T-cell (primary cell): ENCODE results near the gene P2RY13. TPM values are rescaled to one million over a fixed set of nuclear protein-coding genes. Genes with fewer than 3 reads are reported as not detected.

Experiments
- ATAC-seq, 4 experiments: fragments of 200-7000 bp in 3 of 4; fragments of 150-1000 bp in 1 of 4; cut with Tn5 transposase; replicated peaks in 1 of 4; 1 replicate in 3 of 4; 2 replicates in 1 of 4; pipeline ENCODE4 v1.10.0; 2021; ENCODE audit warnings: moderate library complexity in 3 of 4, mild to moderate bottlenecking in 2 of 4, moderate number of reproducible peaks in 1 of 4
- CTCF ChIA-PET, 2 donors: fragments of 300-600 bp; sonication (Branson Sonifier 250); formaldehyde crosslinking; loops; one replicate each; lab custom pipeline; 2022; ENCODE audit warnings: antibody characterized with exemption in 2 of 2; lab: Charles Lee
- POLR2A ChIA-PET, 2 donors: fragments of 300-600 bp; sonication (Branson Sonifier 250); formaldehyde crosslinking; loops; one replicate each; lab custom pipeline; 2022; ENCODE audit warnings: antibody characterized with exemption in 2 of 2; lab: Charles Lee
- DNase-seq, 35 experiments: peaks; one replicate each; pipeline versions ENCODE4 v3.0.0 to v3.0.0-alpha.2; 2013 to 2023
- H3K27ac ChIP-seq: one replicate; pipeline ENCODE4 v1.5.1; 2013; ENCODE audit warnings: low read length
- H3K27me3 ChIP-seq, 2 experiments: replicated peaks in 1 of 2; 1 replicate in 1 of 2; 2 replicates in 1 of 2; pipeline versions ENCODE4 v1.6.1 to v1.7.0; 2013; ENCODE audit warnings: low read length in 1 of 2, mixed read lengths in 1 of 2; ENCODE audit not compliant: control insufficient read depth in 2 of 2, insufficient read depth in 2 of 2; ENCODE audit errors: extremely low read depth in 1 of 2
- H3K36me3 ChIP-seq, 2 donors: 1 replicate in 1 of 2; 2 replicates in 1 of 2; pipeline versions ENCODE4 v1.6.1 to v1.7.0; 2013; ENCODE audit warnings: low read length in 1 of 2; ENCODE audit not compliant: control insufficient read depth in 2 of 2, insufficient read depth in 1 of 2; ENCODE audit errors: extremely low read depth in 1 of 2
- H3K4me1 ChIP-seq, 2 experiments: 1 replicate in 1 of 2; 2 replicates in 1 of 2; pipeline versions ENCODE4 v1.6.1 to v1.7.0; 2013; ENCODE audit warnings: low read length in 2 of 2, mixed read lengths in 1 of 2; ENCODE audit not compliant: insufficient read depth in 2 of 2, control insufficient read depth in 1 of 2; ENCODE audit errors: extremely low read depth in 1 of 2
- H3K4me3 ChIP-seq, 2 donors: 1 replicate in 1 of 2; 2 replicates in 1 of 2; pipeline versions ENCODE4 v1.5.1 to v1.7.0; 2013; ENCODE audit warnings: mild to moderate bottlenecking in 2 of 2, low read length in 1 of 2, moderate library complexity in 1 of 2; ENCODE audit not compliant: control insufficient read depth in 1 of 2; ENCODE audit errors: extremely low read depth in 1 of 2
- H3K9me3 ChIP-seq: 2 replicates; pipeline ENCODE4 v1.7.0; 2013
- H3K27ac Mint-ChIP-seq, 2 donors: one replicate each; pipeline ENCODE4 v1.8.0; 2020 to 2021; ENCODE audit warnings: mild to moderate bottlenecking in 2 of 2, mixed read lengths in 2 of 2
- H3K27me3 Mint-ChIP-seq, 2 donors: one replicate each; pipeline ENCODE4 v1.8.0; 2021 to 2022; ENCODE audit warnings: mixed read lengths in 2 of 2
- H3K36me3 Mint-ChIP-seq: one replicate; pipeline ENCODE4 v1.8.0; 2021; ENCODE audit warnings: mixed read lengths
- H3K4me1 Mint-ChIP-seq, 3 donors: one replicate each; pipeline ENCODE4 v1.8.0; 2020 to 2022; ENCODE audit warnings: mixed read lengths in 3 of 3, mild to moderate bottlenecking in 1 of 3
- H3K4me3 Mint-ChIP-seq, 3 donors: one replicate each; pipeline ENCODE4 v1.8.0; 2020 to 2022; ENCODE audit warnings: mild to moderate bottlenecking in 3 of 3, mixed read lengths in 3 of 3, moderate library complexity in 3 of 3
- H3K9me3 Mint-ChIP-seq, 3 donors: one replicate each; pipeline ENCODE4 v1.8.0; 2020 to 2022; ENCODE audit warnings: mixed read lengths in 3 of 3
- WGBS: methylation state at CpG from one replicate; pipeline ENCODE4 v1.1.5; 2013; ENCODE audit warnings: missing lambda C conversion rate; ENCODE audit not compliant: insufficient coverage; 5-methylcytosine and 5-hydroxymethylcytosine counted together
- total RNA-seq, 35 experiments: library from RNA in 6 of 35; stranded (reverse) in 6 of 35; fragments of 120-200 nt in 1 of 35; gene quantifications; one replicate each; pipeline versions ENCODE4 v1.2.1 to v1.2.4 and lab custom pipeline; 2013 to 2026

P2RY13 gene
- total RNA-seq, 5 donors from 2014 or later (not counting 1 experiment from before 2014, with no cell fraction given), result not detected

GRCh38 chr3:151297429-151297828, 31.9 kb downstream of the P2RY13 start:
- Mint-ChIP-seq H3K27ac (no peak overlapping the region), H3K4me3 (no peak overlapping the region), H3K9me3 (no peaks in the 10 kb centered on the region), H3K36me3 (no peaks in the 10 kb centered on the region), H3K4me1 (no peaks in the 10 kb centered on the region), H3K27me3 (peaks cover 10 to 13% of the 10 kb centered on the region in 2 donors)
- no peaks in the 10 kb centered on the region for H3K9me3 ChIP-seq
- DNase-seq (no peak), ATAC-seq (no peak)
- H3K4me3 ChIP-seq, result no peak overlapping the region
- no peaks in the 10 kb centered on the region for H3K4me1 ChIP-seq
- no CpG with 5 or more reads among the region's 2 CpGs for WGBS
- POLR2A ChIA-PET, result interaction anchor here in 1 of 2 donors (0.6 kb wide), 1 partner anchor 1104 kb away, joined by 3 read pairs; no protein-coding TSS in a partner anchor
- H3K36me3 ChIP-seq, result no peaks in the 10 kb centered on the region
- H3K27me3 ChIP-seq, result no peaks in the 10 kb centered on the region
- H3K27ac ChIP-seq, result no peak overlapping the region
- CTCF ChIA-PET, result interaction anchor here in 1 of 2 donors (1.4 kb wide), 1 partner anchor 70 kb away, joined by 5 read pairs; no protein-coding TSS in a partner anchor

- CTCF ChIA-PET, result no interaction called here
Observed at GRCh38 chr3:151296226-151296625, 33.1 kb downstream of the P2RY13 start.

GRCh38 chr3:151293127-151293526, 36.2 kb downstream of the P2RY13 start:
- DNase-seq (no peak), ATAC-seq (no peak)
- Mint-ChIP-seq H3K4me1 (no peaks in the 10 kb centered on the region), H3K9me3 (no peaks in the 10 kb centered on the region), H3K27me3 (peaks cover 0 to 4% of the 10 kb centered on the region in 2 donors), H3K27ac (no peak overlapping the region), H3K4me3 (no peak overlapping the region), H3K36me3 (no peaks in the 10 kb centered on the region)
- no peak overlapping the region for H3K27ac ChIP-seq
- H3K36me3 ChIP-seq, result no peaks in the 10 kb centered on the region
- H3K27me3 ChIP-seq, result no peaks in the 10 kb centered on the region
- WGBS, result 60% methylated on average over 1 of the region's 6 CpGs
- POLR2A ChIA-PET, result interaction anchor here (0.5 to 0.6 kb wide), 3 partner anchors 12 to 78 kb away, joined by 3 to 4 read pairs (median 3); no protein-coding TSS in a partner anchor
- CTCF ChIA-PET, result interaction anchor here (0.6 to 1.8 kb wide), 6 partner anchors 9 to 1190 kb away, joined by 3 to 7 read pairs (median 4); no protein-coding TSS in a partner anchor
- H3K4me1 ChIP-seq, result no peaks in the 10 kb centered on the region
- no peak overlapping the region for H3K4me3 ChIP-seq
- H3K9me3 ChIP-seq, result no peaks in the 10 kb centered on the region

More at GRCh38 chr3:151296226-151296625, 33.1 kb downstream of the P2RY13 start:
- ATAC-seq (no peak), DNase-seq (no peak)
- H3K27me3 Mint-ChIP-seq, result peaks cover 9 to 11% of the 10 kb centered on the region in 2 donors
- H3K4me3 ChIP-seq, result no peak overlapping the region
- H3K27ac ChIP-seq, result no peak overlapping the region
- no peaks in the 10 kb centered on the region for H3K4me1 Mint-ChIP-seq
- H3K36me3 ChIP-seq, result no peaks in the 10 kb centered on the region
- H3K9me3 Mint-ChIP-seq, result no peaks in the 10 kb centered on the region
- H3K4me1 ChIP-seq, result no peaks in the 10 kb centered on the region
- H3K36me3 Mint-ChIP-seq, result no peaks in the 10 kb centered on the region
- POLR2A ChIA-PET, result no interaction called here
- no peak overlapping the region for H3K4me3 Mint-ChIP-seq
- H3K9me3 ChIP-seq, result no peaks in the 10 kb centered on the region
- H3K27ac Mint-ChIP-seq, result no peak overlapping the region
- H3K27me3 ChIP-seq, result no peaks in the 10 kb centered on the region
- whole genome bisulfite sequencing, result no CpG with 5 or more reads among the region's 3 CpGs

- no peaks in the 10 kb centered on the region for H3K36me3 ChIP-seq
- H3K9me3 ChIP-seq, result no peaks in the 10 kb centered on the region
- no peak for ATAC-seq
- Mint-ChIP-seq H3K9me3 (no peaks in the 10 kb centered on the region), H3K27ac (no peak overlapping the region), H3K27me3 (peaks cover 0 to 4% of the 10 kb centered on the region in 2 donors), H3K4me3 (no peak overlapping the region), H3K36me3 (no peaks in the 10 kb centered on the region), H3K4me1 (no peaks in the 10 kb centered on the region)
- no peak overlapping the region for H3K27ac ChIP-seq
- CTCF ChIA-PET, result no interaction called here
- no peaks in the 10 kb centered on the region for H3K4me1 ChIP-seq
- 57% methylated on average over 2 of the region's 3 CpGs for WGBS
- H3K27me3 ChIP-seq, result no peaks in the 10 kb centered on the region
- POLR2A ChIA-PET, result no interaction called here
- no peak overlapping the region for H3K4me3 ChIP-seq
- DNase-seq, result no peak
Observed at GRCh38 chr3:151290673-151291072, 38.7 kb downstream of the P2RY13 start.

GRCh38 chr3:151289445-151289844, 39.9 kb downstream of the P2RY13 start:
- ChIA-PET POLR2A (no interaction called here), CTCF (interaction anchor here in 1 of 2 donors (0.6 to 0.9 kb wide), 4 partner anchors 91 to 615 kb away, joined by 3 to 4 read pairs (median 3); no protein-coding TSS in a partner anchor)
- Histone ChIP-seq H3K4me3 (no peak overlapping the region), H3K4me1 (no peaks in the 10 kb centered on the region), H3K27me3 (no peaks in the 10 kb centered on the region), H3K9me3 (no peaks in the 10 kb centered on the region), H3K36me3 (no peaks in the 10 kb centered on the region), H3K27ac (no peak overlapping the region)
- Mint-ChIP-seq H3K36me3 (no peaks in the 10 kb centered on the region), H3K27ac (no peak overlapping the region), H3K9me3 (no peaks in the 10 kb centered on the region), H3K27me3 (peaks cover 0 to 4% of the 10 kb centered on the region in 2 donors), H3K4me3 (no peak overlapping the region), H3K4me1 (peaks cover 0 to under 1% (median 0%) of the 10 kb centered on the region in 3 donors)
- DNase-seq (no peak), ATAC-seq (no peak)
- no CpG with 5 or more reads among the region's 3 CpGs for WGBS

GRCh38 chr3:151285940-151286339, 43.4 kb downstream of the P2RY13 start:
- Histone ChIP-seq H3K27me3 (no peaks in the 10 kb centered on the region), H3K4me3 (no peak overlapping the region), H3K36me3 (no peaks in the 10 kb centered on the region), H3K27ac (no peak overlapping the region), H3K9me3 (no peaks in the 10 kb centered on the region), H3K4me1 (peaks cover 0 to 11% of the 10 kb centered on the region in 2 experiments)
- ChIA-PET CTCF (interaction anchor here (0.6 to 2.9 kb wide), 6 partner anchors 57 to 1185 kb away, joined by 3 to 11 read pairs (median 5); no protein-coding TSS in a partner anchor), POLR2A (no interaction called here)
- H3K27ac Mint-ChIP-seq, result no peak overlapping the region
- no peak for DNase-seq
- no peaks in the 10 kb centered on the region for H3K27me3 Mint-ChIP-seq
- H3K4me3 Mint-ChIP-seq, result no peak overlapping the region
- H3K4me1 Mint-ChIP-seq, result peaks cover 0 to 17% (median 16%) of the 10 kb centered on the region in 3 donors
- H3K9me3 Mint-ChIP-seq, result no peaks in the 10 kb centered on the region
- no CpG with 5 or more reads among the region's 1 CpG for WGBS
- H3K36me3 Mint-ChIP-seq, result no peaks in the 10 kb centered on the region
- no peak for ATAC-seq
